Activated CD8-positive, alpha-beta T cell treated with anti-CD3 and anti-CD28 coated beads for 36 hours (primary cell): Measurements from ENCODE around the gene SH3TC2. TPM values are rescaled to one million over a fixed set of nuclear protein-coding genes. Genes with fewer than 3 reads are reported as not detected.

Experiments used
- ATAC-seq: fragments of 200-7000 bp; cut with Tn5 transposase; one replicate; pipeline ENCODE4 v1.10.0; 2021; ENCODE audit warnings: mild to moderate bottlenecking, moderate library complexity
- CTCF ChIA-PET: fragments of 350-600 bp; sonication (Branson Sonifier 250); formaldehyde crosslinking; loops from one replicate; lab custom pipeline; 2021; ENCODE audit warnings: antibody characterized with exemption; lab: Charles Lee
- POLR2A ChIA-PET: fragments of 350-600 bp; sonication (Branson Sonifier 250); formaldehyde crosslinking; loops from one replicate; lab custom pipeline; 2021; ENCODE audit warnings: antibody characterized with exemption; lab: Charles Lee
- DNase-seq: peaks from one replicate; pipeline ENCODE4 v3.0.0-alpha.2; 2020
- H3K27ac Mint-ChIP-seq: one replicate; pipeline ENCODE4 v1.8.0; 2021; ENCODE audit warnings: mild to moderate bottlenecking, mixed read lengths
- H3K27me3 Mint-ChIP-seq: one replicate; pipeline ENCODE4 v1.8.0; 2021; ENCODE audit warnings: mixed read lengths
- H3K36me3 Mint-ChIP-seq: one replicate; pipeline ENCODE4 v1.8.0; 2021; ENCODE audit warnings: low read depth, mixed read lengths
- H3K4me1 Mint-ChIP-seq: one replicate; pipeline ENCODE4 v1.8.0; 2021; ENCODE audit warnings: low read depth, mixed read lengths
- H3K4me3 Mint-ChIP-seq: one replicate; pipeline ENCODE4 v1.8.0; 2021; ENCODE audit warnings: mild to moderate bottlenecking, moderate library complexity, mixed read lengths
- H3K9me3 Mint-ChIP-seq: one replicate; pipeline ENCODE4 v1.8.0; 2021; ENCODE audit warnings: mixed read lengths
- CTCF ChIP-seq: fragments of 200-600 bp; IDR thresholded peaks from one replicate; pipeline ENCODE4 v1.8.0; 2022; ENCODE audit warnings: antibody characterized with exemption, mild to moderate bottlenecking
- intact Hi-C: fragments of 100-400 bp; cut with micrococcal nuclease; formaldehyde crosslinking; loops from one replicate; pipeline ENCODE4 v1.10.0; 2022
- total RNA-seq, 2 experiments: library from RNA; stranded (reverse); gene quantifications; one replicate each; pipeline ENCODE4 v1.2.3, GENCODE V29; 2021

SH3TC2 gene
- total RNA-seq, 2 experiments from 2014 or later = not detected

GRCh38 chr5:148972974-148973374 lies 89.9 kb downstream of the SH3TC2 start:
- ChIA-PET POLR2A (interaction anchor here (0.7 kb wide), 1 partner anchor 390 kb away, joined by 3 read pairs; no protein-coding TSS in a partner anchor), CTCF (interaction anchor here (1.1 to 1.5 kb wide), 2 partner anchors 15 to 62 kb away, joined by 3 to 5 read pairs; no protein-coding TSS in a partner anchor)
- no peak overlapping the region for H3K27ac Mint-ChIP-seq
- H3K27me3 Mint-ChIP-seq = peaks cover 11% of the 10 kb centered on the region
- no peaks in the 10 kb centered on the region for H3K4me1 Mint-ChIP-seq
- H3K9me3 Mint-ChIP-seq = no peaks in the 10 kb centered on the region
- TF ChIP-seq CTCF = no peak
- ATAC-seq = no peak
- intact Hi-C loops = no loop called here
- DNase-seq = no peak
- no peak overlapping the region for H3K4me3 Mint-ChIP-seq
- H3K36me3 Mint-ChIP-seq = no peaks in the 10 kb centered on the region

DNA sequence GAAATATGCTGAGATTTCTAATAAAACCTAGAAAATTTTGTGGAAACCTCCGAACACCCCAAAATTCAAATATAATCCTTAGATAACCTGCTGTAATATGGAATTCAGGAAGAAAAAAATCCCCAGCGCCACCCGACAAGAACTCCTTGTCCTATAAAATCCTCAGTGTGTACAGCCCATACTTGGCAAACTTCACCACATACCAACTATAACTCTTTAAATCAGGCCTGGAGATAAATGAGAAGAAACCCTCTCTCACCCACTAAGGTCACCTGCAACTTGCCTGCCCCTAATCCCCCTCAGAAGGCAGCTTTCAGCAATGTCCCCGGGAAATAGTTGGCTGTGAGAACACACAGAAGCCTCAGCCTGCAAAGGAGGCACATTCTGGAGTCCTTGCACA lies 90.5 kb downstream of the SH3TC2 start:
- ChIA-PET CTCF (interaction anchor here (1.0 to 2.0 kb wide), 4 partner anchors 63 to 241 kb away, joined by 4 to 7 read pairs (median 5); no protein-coding TSS in a partner anchor), POLR2A (no interaction called here)
- intact Hi-C loops = no loop called here
- Mint-ChIP-seq H3K4me1 (no peaks in the 10 kb centered on the region), H3K4me3 (no peak overlapping the region), H3K36me3 (no peaks in the 10 kb centered on the region), H3K27ac (no peak overlapping the region), H3K9me3 (no peaks in the 10 kb centered on the region), H3K27me3 (peaks cover 11% of the 10 kb centered on the region)
- DNase-seq (no peak), ATAC-seq (no peak)
- no peak for TF ChIP-seq CTCF

GRCh38 chr5:148970876-148971275 lies 92.0 kb downstream of the SH3TC2 start:
- Mint-ChIP-seq H3K36me3 (no peaks in the 10 kb centered on the region), H3K4me3 (no peak overlapping the region), H3K27me3 (peaks cover 11% of the 10 kb centered on the region), H3K4me1 (no peaks in the 10 kb centered on the region), H3K9me3 (no peaks in the 10 kb centered on the region), H3K27ac (no peak overlapping the region)
- DNase-seq (no peak), ATAC-seq (no peak)
- ChIA-PET POLR2A (no interaction called here), CTCF (interaction anchor here (1.2 to 2.2 kb wide), 3 partner anchors 14 to 238 kb away, joined by 5 to 10 read pairs (median 7); no protein-coding TSS in a partner anchor)
- no peak for TF ChIP-seq CTCF
- intact Hi-C loops = no loop called here

DNA sequence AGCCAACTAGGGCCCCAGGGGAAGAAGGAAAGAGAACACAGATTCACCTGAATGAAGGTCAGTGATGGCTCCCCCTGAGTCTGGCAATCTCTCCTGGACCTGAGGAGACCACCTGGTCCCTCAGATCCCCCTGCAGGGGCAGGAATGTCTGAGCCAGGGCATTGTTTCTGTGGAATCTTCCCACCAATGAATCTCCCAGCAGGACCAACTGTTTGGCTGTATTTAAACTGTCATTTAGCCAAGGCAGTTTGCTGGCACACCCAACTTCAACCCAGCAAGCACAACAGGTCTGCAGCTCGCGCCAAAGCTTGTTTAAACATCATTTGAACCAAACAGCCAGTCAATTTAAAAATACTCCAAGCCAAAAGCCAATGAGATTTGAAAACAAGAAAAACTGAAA lies 92.6 kb downstream of the SH3TC2 start:
- POLR2A ChIA-PET = interaction anchor here (0.8 kb wide), 1 partner anchor 65 kb away, joined by 4 read pairs; no protein-coding TSS in a partner anchor
- H3K4me3 Mint-ChIP-seq = no peak overlapping the region

More for the DNA sequence above, 92.6 kb downstream of the SH3TC2 start:
- Mint-ChIP-seq H3K27me3 (peaks cover 11% of the 10 kb centered on the region), H3K4me1 (no peaks in the 10 kb centered on the region), H3K9me3 (no peaks in the 10 kb centered on the region), H3K27ac (no peak overlapping the region), H3K36me3 (no peaks in the 10 kb centered on the region)
- DNase-seq (no peak), ATAC-seq (no peak)
- CTCF ChIA-PET = interaction anchor here (1.1 to 2.2 kb wide), 6 partner anchors 8 to 239 kb away, joined by 3 to 10 read pairs (median 5); no protein-coding TSS in a partner anchor
- no peak for TF ChIP-seq CTCF
- intact Hi-C loops = no loop called here
